ENCODE measurements around the gene IFT88. TPM values are rescaled to one million over a fixed set of nuclear protein-coding genes. Genes with fewer than 3 reads are reported as not detected.

Gene IFT88
- total and polyA plus RNA-seq, 2 of the 8 experiments (the other 6 are each of a cell fraction or from before 2014, with no cell fraction given): 1.7 to 5.8 TPM

DNA sequence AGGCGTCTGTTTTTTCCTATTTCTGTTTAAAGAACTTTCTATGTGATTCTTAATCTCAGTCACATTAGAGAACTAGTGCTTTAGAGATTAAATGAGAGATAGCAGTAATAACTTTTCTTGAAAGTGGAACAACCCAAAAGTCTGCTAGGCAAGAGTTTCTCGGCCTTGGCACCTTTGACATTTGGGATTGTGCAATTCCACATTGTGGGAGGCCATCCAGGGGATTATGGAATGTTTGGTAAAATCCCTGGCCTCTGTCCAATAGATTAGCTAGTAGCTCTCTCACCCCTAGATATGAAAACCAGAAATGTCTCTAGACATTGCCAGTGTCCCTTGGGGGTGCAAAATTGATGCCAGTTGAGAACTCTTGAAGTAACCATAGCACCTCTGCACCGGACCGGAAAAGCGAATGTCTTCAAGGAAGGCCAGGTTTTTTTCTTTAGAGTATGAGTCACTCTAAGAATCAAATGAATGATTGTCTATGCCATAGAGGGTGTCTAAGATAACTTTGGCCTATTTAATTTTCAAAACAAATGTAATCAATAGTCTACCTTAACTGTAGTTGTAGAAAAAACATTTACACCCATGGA lies 91.6 kb downstream of the IFT88 start:
- H2AK5ac ChIP-seq (ENCODE audit: low read depth, low read length): no peak overlapping the region
- no peak overlapping the region for H3K23ac ChIP-seq (ENCODE audit: insufficient read length)
- no peak overlapping the region for H3K14ac ChIP-seq (ENCODE audit: insufficient read length)
- H3K23me2 ChIP-seq (ENCODE audit: low read depth, low read length): no peaks in the 10 kb centered on the region
- H2BK5ac ChIP-seq (ENCODE audit: low read depth, low read length): no peak overlapping the region
- H2BK12ac ChIP-seq (ENCODE audit: low read depth, low read length): no peak overlapping the region
- no peak overlapping the region for H3K56ac ChIP-seq (replicated peaks; ENCODE audit: insufficient read length, low read depth, low read length)
- H3K79me2 ChIP-seq (ENCODE audit: control insufficient read depth in 1 of 2, insufficient read depth in 2 of 2, low read length in 2 of 2): no peaks in the 10 kb centered on the region
- no peak overlapping the region for H2BK20ac ChIP-seq (ENCODE audit: low read length)
- WGBS, 2 experiments (ENCODE audit: extremely low coverage in 1 of 2, insufficient coverage in 1 of 2, insufficient read length in 1 of 2, insufficient replicate concordance in 2 of 2, low coverage in 1 of 2, low lambda C conversion rate in 2 of 2, missing lambda C conversion rate in 1 of 2): 85% methylated on average over 5 of the region's 5 CpGs; no CpG with 5 or more reads in 1 of the 2 experiments
- H2BK15ac ChIP-seq (ENCODE audit: low read length): no peak overlapping the region
- H4K8ac ChIP-seq (ENCODE audit: extremely low read depth, insufficient read depth, low read length): no peak overlapping the region
- no peak overlapping the region for H4K91ac ChIP-seq (replicated peaks; ENCODE audit: insufficient read length, low read length)
- H3K27me3 ChIP-seq (replicated peaks in 1 of 4; ENCODE audit: control insufficient read depth in 3 of 4, extremely low read depth in 1 of 4, insufficient read depth in 3 of 4, low read length in 3 of 4): no peaks in the 10 kb centered on the region
- DNase-seq (ENCODE audit: low read depth in 1 of 2, low spot score in 2 of 2): no peak
- no peak for FAIRE-seq
- H3K18ac ChIP-seq (ENCODE audit: extremely low read depth, low read length): no peak overlapping the region
- ChIA-PET POLR2A (ENCODE audit: partially characterized antibody) (no interaction called here), CTCF (ENCODE audit: partially characterized antibody) (no interaction called here)
- no peak overlapping the region for H3K4ac ChIP-seq (replicated peaks; ENCODE audit: insufficient read length, low read depth, low read length)
- H3K4me1 ChIP-seq (replicated peaks in 1 of 4; ENCODE audit: control insufficient read depth in 3 of 4, insufficient read depth in 4 of 4, low read length in 3 of 4): no peaks in the 10 kb centered on the region
- H3K79me1 ChIP-seq (ENCODE audit: low read depth, low read length): no peaks in the 10 kb centered on the region
- H3K27ac ChIP-seq (ENCODE audit: low read depth, low read length): no peak overlapping the region
- no peak overlapping the region for H3K4me3 ChIP-seq (ENCODE audit: extremely low read depth in 1 of 4, insufficient read depth in 2 of 4, low read depth in 3 of 4, low read length in 4 of 4)
- no peak overlapping the region for H2BK120ac ChIP-seq (replicated peaks; ENCODE audit: low read depth, low read length)
- no peak for TF ChIP-seq BACH1 (IDR thresholded peaks at IDR 0.05; ENCODE audit: low read length)
- TF ChIP-seq JUND (IDR thresholded peaks at IDR 0.05; ENCODE audit: low read length): no peak
- no peaks in the 10 kb centered on the region for H3K9me3 ChIP-seq (ENCODE audit: insufficient read depth in 2 of 2, low read depth in 1 of 2, low read length in 1 of 2)
- no peak overlapping the region for H3K9ac ChIP-seq (replicated peaks in 1 of 4; ENCODE audit: extremely low read depth in 1 of 4, low read depth in 3 of 4, low read length in 3 of 4)
- no peaks in the 10 kb centered on the region for H4K20me1 ChIP-seq (replicated peaks in 1 of 2; ENCODE audit: control insufficient read depth in 1 of 2, insufficient read depth in 2 of 2, low read length in 2 of 2)
- no peak overlapping the region for H2AFZ ChIP-seq (ENCODE audit: low read length)
- H4K5ac ChIP-seq (ENCODE audit: insufficient read length, low read depth, low read length): no peak overlapping the region
- no peak overlapping the region for H3K4me2 ChIP-seq (ENCODE audit: insufficient read depth in 1 of 2, low read depth in 2 of 2, low read length in 2 of 2)
- no peaks in the 10 kb centered on the region for H3K36me3 ChIP-seq (ENCODE audit: control insufficient read depth in 2 of 4, insufficient read depth in 4 of 4, low read length in 3 of 4)

Data from H1 (cell line).